SU-DHL-6 (cell line): ENCODE results near the gene PDE1C.

Experiments used
- H2AFZ ChIP-seq: fragments of 200-600 bp; sonication (generic); 2 replicates; pipeline ENCODE4 v1.6.1; 2014; ENCODE audit warnings: low read depth, mild to moderate bottlenecking, moderate library complexity, mixed read lengths, antibody characterized with exemption, low read length; ENCODE audit not compliant: severe bottlenecking
- H3F3A ChIP-seq: fragments of 200-600 bp; shearing (Covaris generic); 2 replicates; pipeline ENCODE4 v1.6.0; 2016; ENCODE audit warnings: antibody characterized with exemption, mild to moderate bottlenecking; ENCODE audit not compliant: insufficient read depth
- H3K27ac ChIP-seq: fragments of 200-600 bp; sonication (generic); 2 replicates; pipeline ENCODE4 v1.5.1; 2016; ENCODE audit warnings: low read depth, mild to moderate bottlenecking, low read length, moderate library complexity, mixed read lengths
- H3K27me3 ChIP-seq: fragments of 200-600 bp; sonication (generic), shearing (Covaris generic); 2 replicates; pipeline ENCODE4 v1.6.0; 2014; ENCODE audit warnings: mild to moderate bottlenecking, low read length
- H3K36me3 ChIP-seq: fragments of 200-600 bp; sonication (generic); 2 replicates; pipeline ENCODE4 v1.6.1; 2014; ENCODE audit warnings: mild to moderate bottlenecking, low read length, mixed read lengths
- H3K4me2 ChIP-seq: fragments of 300-600, 200-600 bp; shearing (Covaris generic), sonication (generic); 2 replicates; pipeline ENCODE4 v1.6.0; 2014; ENCODE audit warnings: low read length, low read depth, mild to moderate bottlenecking; ENCODE audit not compliant: poor library complexity, severe bottlenecking
- H3K4me3 ChIP-seq: fragments of 200-600 bp; sonication (generic); 2 replicates; pipeline ENCODE4 v1.5.1; 2014; ENCODE audit warnings: antibody characterized with exemption, low read length, mild to moderate bottlenecking, mixed read lengths; ENCODE audit not compliant: insufficient read depth, poor library complexity, severe bottlenecking
- H3K79me2 ChIP-seq: fragments of 200-600 bp; sonication (generic); 2 replicates; pipeline ENCODE4 v1.6.1; 2014; ENCODE audit warnings: mild to moderate bottlenecking, low read length, moderate library complexity; ENCODE audit not compliant: insufficient read depth
- H3K9ac ChIP-seq: fragments of 200-600 bp; sonication (generic); 2 replicates; pipeline ENCODE4 v1.7.0; 2014; ENCODE audit warnings: mild to moderate bottlenecking, low read length
- H3K9me2 ChIP-seq: fragments of 200-600 bp; sonication (generic); replicated peaks from 2 replicates; pipeline ENCODE4 v1.6.1; 2014; ENCODE audit warnings: low read length; ENCODE audit not compliant: insufficient read depth
- H3K9me3 ChIP-seq: fragments of 200-600 bp; sonication (generic); 2 replicates; pipeline ENCODE4 v1.6.1; 2014; ENCODE audit warnings: low read length, mixed read lengths; ENCODE audit not compliant: insufficient read depth
- H4K20me1 ChIP-seq: fragments of 200-600 bp; sonication (generic); 2 replicates; pipeline ENCODE4 v1.6.1; 2014; ENCODE audit warnings: low read depth, mild to moderate bottlenecking, antibody characterized with exemption, low read length, moderate library complexity, mixed read lengths
- CTCF ChIP-seq: fragments of 200-600 bp; sonication (generic); IDR thresholded peaks from one replicate; pipeline ENCODE4 v1.5.1; 2017; ENCODE audit warnings: antibody characterized with exemption, mild to moderate bottlenecking, low read length, moderate library complexity; ENCODE audit not compliant: insufficient read depth, poor library complexity, severe bottlenecking
- EZH2phosphoT487 ChIP-seq: fragments of 200-600 bp; sonication (generic), shearing (Covaris generic); conservative IDR thresholded peaks from 2 replicates; pipeline ENCODE4 v1.6.1; 2018; ENCODE audit warnings: mild to moderate bottlenecking, antibody characterized with exemption, low read length, moderate library complexity, mixed read lengths

The PDE1C gene

GRCh38 chr7:32104766-32105165, 34.6 kb upstream of the PDE1C start:
- no peaks in the 10 kb centered on the region for H3K79me2 ChIP-seq
- H2AFZ ChIP-seq: no peak overlapping the region
- H3K27ac ChIP-seq: no peak overlapping the region

GRCh38 chr7:32103361-32103760, 33.2 kb upstream of the PDE1C start:
- no peak overlapping the region for H3K4me2 ChIP-seq
- H3K9me2 ChIP-seq: no peaks in the 10 kb centered on the region
- H3K4me3 ChIP-seq: no peak overlapping the region
- no peaks in the 10 kb centered on the region for H3K27me3 ChIP-seq
- TF ChIP-seq EZH2phosphoT487: no peak
- no peak for TF ChIP-seq CTCF
- no peaks in the 10 kb centered on the region for H3K79me2 ChIP-seq
- H3K27ac ChIP-seq: no peak overlapping the region
- H3K9ac ChIP-seq: no peak overlapping the region
- H2AFZ ChIP-seq: no peak overlapping the region
- no peaks in the 10 kb centered on the region for H3K9me3 ChIP-seq
- no peaks in the 10 kb centered on the region for H3F3A ChIP-seq
- H4K20me1 ChIP-seq: no peaks in the 10 kb centered on the region
- H3K36me3 ChIP-seq: no peaks in the 10 kb centered on the region

More at GRCh38 chr7:32104766-32105165, 34.6 kb upstream of the PDE1C start:
- H3K27me3 ChIP-seq: no peaks in the 10 kb centered on the region
- no peak overlapping the region for H3K4me3 ChIP-seq
- H3K9me3 ChIP-seq: no peaks in the 10 kb centered on the region
- H4K20me1 ChIP-seq: no peaks in the 10 kb centered on the region
- H3K9ac ChIP-seq: no peak overlapping the region
- no peak overlapping the region for H3K4me2 ChIP-seq
- no peaks in the 10 kb centered on the region for H3F3A ChIP-seq
- no peaks in the 10 kb centered on the region for H3K9me2 ChIP-seq
- no peak for TF ChIP-seq CTCF
- TF ChIP-seq EZH2phosphoT487: no peak
- no peaks in the 10 kb centered on the region for H3K36me3 ChIP-seq

GRCh38 chr7:32102432-32102873, 32.2 kb upstream of the PDE1C start:
- Histone ChIP-seq H3K9me3 (no peaks in the 10 kb centered on the region), H3K27ac (no peak overlapping the region), H3K9ac (no peak overlapping the region), H3K4me2 (no peak overlapping the region), H3K79me2 (no peaks in the 10 kb centered on the region), H3K9me2 (no peaks in the 10 kb centered on the region), H3K4me3 (no peak overlapping the region), H2AFZ (no peak overlapping the region), H4K20me1 (no peaks in the 10 kb centered on the region), H3K36me3 (no peaks in the 10 kb centered on the region), H3F3A (no peaks in the 10 kb centered on the region), H3K27me3 (no peaks in the 10 kb centered on the region)
- TF ChIP-seq CTCF: no peak
- TF ChIP-seq EZH2phosphoT487: no peak
